GM19023 (cell line): Measurements from ENCODE around the gene MACROD2.

Experiments used
- ATAC-seq: cut with Tn5 transposase; IDR thresholded peaks from one replicate; pipeline ENCODE4 v1.9.1; 2021; ENCODE audit warnings: mild to moderate bottlenecking, moderate library complexity; ENCODE audit not compliant: unreplicated experiment

Gene MACROD2

GRCh38 chr20:15673206-15673605, 1677.9 kb downstream of the MACROD2 start:
- ATAC-seq = no peak

DNA sequence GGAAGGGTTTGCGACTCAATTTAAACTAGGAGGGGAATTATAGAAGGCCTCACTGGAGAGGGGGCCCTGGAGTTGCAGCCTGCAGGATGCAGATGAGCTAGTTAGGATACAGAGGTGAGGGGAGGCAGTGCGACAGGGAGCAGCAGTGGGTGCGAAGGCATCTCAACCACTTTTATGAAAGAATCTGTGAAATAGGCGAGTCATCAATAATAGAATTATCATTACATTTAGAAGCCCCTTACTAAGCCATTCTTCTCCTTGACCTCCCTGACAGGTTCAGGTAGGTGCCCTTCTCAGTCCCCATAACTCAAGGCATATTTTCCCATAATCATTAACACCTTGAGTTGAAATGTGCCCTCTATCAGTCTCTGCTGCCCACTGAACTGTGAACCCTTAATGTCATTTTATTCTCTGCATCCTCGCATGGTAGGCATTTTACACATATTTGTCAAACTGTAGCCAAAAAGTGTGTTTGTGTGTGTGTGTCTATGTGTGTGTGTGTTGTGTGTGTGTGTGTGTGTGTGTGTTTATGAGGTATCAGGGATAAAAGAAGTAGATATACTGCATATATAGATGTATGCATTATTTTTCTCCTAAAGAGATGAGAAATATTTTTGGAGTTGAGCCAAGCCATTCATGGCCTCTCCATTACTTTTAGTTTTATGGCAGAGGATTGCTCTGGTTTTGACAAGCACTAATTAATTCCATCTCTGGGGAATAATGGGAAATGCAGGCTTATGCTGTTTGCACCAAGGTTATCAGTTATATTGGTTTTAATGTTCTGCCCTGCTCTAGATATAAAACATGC, 1679.1 kb downstream of the MACROD2 start:
- ATAC-seq = no peak

DNA sequence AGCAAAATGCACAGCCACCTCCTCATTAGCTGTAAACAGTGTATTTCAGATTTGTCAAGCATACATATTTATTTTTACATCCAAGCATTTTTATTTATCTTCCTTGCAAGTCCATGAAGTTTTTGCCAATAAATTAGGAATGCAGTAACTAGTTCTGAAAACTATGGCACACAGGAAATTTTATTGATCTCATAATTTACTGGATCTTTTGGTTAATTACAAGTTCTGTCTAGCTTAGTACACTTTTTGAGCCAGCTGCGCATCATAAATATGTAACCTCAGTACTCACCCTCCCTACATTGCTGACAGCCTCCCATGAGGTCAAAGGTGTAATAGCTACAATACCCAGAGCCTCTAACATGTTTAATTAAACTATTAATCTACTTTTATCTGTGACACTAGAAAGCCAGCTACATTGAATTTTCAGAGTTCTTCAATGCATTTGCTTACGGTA, 1679.8 kb downstream of the MACROD2 start:
- no peak for ATAC-seq

DNA sequence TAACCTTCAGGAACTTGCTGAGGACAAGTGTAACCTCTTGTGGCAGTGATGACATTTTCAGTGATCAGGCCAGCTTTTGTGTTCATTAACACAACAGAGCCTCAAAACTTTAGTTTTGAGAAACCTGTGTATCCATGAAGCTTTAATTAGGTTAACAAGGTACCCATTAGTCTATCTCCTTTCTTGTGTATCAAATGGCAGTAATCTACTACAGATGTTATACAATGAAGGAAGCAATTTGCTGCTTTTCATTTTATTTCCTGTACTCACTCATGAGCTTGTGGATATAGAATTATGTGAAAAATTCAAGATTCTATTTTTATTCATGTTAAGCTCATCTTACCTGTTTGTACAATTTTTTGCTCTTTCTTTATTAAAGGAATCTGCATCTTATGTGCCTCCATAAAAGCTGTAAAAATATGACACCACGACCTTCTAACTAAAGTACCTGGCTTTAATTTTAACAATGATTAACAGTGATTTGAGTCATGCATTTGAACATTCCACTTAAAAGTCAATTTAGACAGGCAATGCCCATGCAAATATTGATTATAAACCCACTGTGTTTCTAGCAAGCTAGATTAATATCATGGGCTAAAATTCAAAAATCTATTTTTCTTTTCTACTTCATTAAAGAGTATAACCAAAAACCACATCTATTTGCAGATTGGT, 1680.6 kb downstream of the MACROD2 start:
- no peak for ATAC-seq

DNA sequence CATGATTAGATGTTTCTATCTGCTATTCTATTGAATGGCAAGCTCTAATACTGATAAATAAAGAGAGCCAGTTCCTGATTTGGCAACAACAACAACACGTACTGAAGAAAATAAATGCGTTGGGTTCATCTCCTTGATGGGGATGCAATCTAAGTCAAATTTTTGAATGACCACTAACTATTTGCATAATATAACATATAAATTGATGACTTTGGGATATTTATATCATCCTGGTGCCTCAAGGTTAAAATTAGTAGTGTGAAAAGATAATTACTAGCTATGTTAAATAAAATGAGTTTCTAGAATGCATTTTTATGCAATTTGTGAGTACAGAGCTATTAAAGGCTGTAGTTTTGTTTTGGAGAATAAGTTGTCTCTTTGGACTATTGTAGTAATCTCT, 1681.5 kb downstream of the MACROD2 start:
- ATAC-seq = no peak

- ATAC-seq = no peak
These were observed 1687.4 kb downstream of the MACROD2 start for GRCh38 chr20:15682690-15683089.

DNA sequence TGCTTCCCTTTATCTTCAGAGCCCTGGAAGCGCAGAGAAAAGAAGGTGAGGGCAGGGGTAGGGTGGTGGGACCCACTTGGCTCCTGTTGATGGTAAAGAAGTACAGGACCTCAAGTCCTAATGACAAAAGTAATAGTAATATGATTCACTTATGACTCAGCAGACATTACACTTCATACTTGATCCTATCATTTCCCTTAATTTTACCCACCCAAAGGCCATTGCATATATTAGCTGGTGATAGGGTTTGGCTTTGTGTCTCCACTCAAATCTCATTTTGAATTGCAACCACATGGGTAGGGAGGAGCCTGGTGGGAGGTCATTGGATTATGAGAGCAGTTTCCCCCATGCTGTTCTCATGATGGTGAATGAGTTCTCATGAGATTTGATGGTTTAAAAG, 1697.3 kb downstream of the MACROD2 start:
- ATAC-seq = no peak

- no peak for ATAC-seq
These were observed 1704.3 kb downstream of the MACROD2 start for GRCh38 chr20:15699431-15700146.

DNA sequence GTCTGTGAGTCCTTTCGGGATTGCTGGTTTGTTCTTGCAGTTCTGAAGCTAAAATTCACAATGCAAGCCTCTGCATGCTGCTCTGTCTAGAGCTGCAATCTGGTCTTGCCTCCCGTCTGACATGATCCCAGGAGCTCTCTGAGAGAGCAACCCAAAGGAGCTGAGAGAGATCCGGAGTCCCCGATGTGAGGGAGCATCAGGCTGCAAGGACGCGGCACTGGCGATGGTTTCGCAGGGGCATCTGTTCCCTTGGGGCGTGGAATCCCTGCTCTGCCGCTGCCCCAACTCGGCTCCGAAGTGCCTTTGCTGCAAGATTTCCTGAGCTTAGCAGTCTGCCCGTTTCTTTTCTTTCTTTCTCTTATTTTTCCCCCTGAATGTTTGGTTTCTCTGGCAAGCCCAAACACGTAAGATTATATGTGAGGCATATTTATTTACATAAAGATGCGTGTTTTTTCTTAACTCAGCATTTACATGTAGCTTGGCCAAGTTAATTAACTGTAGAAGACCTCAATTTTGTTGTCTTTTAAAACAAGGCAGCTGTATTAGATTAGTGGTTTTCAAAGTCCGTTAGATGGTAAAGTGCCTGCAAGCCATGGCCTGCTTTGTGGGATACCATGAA, 1704.9 kb downstream of the MACROD2 start:
- ATAC-seq = no peak

DNA sequence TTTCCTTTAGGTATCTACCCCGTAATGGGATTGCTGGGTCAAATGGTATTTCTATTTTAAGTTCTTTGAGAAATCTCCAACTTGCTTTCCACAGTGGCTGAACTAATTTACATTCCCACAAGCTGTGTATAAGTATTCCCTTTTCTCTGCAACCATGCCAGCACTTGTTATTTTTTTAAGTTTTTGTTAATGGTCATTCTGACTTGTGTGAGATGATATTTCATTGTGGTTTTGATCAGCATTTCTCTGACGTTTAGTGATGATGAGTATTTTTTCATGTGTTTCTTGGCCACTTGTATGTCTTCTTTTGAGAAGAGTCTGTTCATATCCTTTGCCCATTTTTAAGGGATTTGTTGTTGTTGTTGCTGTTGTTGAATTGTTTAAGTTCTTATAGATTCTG, 1706.8 kb downstream of the MACROD2 start:
- no peak for ATAC-seq

- ATAC-seq = no peak
These were observed 1708.0 kb downstream of the MACROD2 start for GRCh38 chr20:15703171-15703911.

DNA sequence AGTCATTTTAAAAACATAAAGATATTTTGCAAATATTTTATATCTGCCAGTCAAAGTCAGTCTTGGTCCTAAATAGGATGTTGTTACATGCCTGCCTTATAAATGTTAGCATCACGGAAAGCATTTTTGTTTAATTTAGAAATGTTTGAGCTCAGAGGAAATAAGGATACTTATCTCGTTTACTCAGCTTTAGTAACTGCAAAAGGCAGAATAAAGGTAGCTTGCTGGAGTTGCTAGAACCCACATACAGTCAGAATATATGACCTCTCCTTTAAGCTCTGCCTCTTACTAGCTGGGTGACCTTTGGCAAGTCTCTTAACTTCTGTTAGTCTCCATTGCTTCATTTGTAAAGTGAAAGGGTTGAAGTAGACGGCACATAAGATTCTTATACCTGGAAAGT, 1710.7 kb downstream of the MACROD2 start:
- ATAC-seq = no peak

DNA sequence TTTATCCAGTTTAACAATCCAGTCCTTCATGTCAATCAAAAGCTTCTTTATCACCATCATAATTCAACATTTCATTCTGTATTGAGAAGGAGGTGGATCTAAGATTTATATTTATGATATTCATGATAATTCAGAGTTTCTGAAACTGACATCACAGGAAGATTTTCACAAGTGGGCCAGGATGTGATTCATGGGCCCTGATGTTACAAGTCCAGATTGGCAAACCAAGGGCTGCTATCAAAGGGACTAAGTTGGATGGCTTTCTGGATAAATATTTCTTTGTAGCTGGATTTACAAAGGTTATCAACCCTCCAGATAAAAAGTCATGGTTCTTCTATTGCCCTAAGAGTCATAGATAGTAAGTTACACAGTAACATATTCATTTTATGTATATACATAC, 1711.4 kb downstream of the MACROD2 start:
- ATAC-seq = no peak

DNA sequence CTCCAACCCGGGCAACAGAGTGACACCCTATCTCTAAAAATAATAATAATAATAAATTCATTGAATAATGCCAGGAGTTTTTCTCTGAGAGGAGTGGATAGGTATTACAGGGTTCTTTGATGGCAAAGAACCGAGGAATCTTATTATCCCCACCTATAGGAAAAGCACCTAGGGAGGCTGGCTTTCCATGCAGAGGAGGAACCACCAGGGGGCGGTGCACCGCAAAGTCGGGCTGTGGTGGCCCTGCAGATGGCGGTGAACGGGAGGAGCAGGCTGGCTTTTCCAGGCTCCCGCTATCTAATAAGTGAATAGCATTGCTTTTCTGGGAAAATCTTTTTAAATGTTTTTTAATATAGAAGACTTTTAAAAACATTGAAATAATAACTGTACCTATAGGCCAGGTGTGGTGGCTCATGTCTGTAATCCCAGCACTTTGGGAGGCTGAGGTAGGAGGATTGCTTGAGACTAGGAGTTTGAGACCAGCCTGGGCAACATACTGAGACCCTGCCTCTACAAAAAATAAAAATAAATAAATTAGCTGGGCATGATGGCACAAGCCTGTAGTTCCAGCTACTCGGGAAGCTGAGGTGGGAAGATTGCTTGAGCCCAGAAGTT, 1713.8 kb downstream of the MACROD2 start:
- ATAC-seq = peak; percentile 54

DNA sequence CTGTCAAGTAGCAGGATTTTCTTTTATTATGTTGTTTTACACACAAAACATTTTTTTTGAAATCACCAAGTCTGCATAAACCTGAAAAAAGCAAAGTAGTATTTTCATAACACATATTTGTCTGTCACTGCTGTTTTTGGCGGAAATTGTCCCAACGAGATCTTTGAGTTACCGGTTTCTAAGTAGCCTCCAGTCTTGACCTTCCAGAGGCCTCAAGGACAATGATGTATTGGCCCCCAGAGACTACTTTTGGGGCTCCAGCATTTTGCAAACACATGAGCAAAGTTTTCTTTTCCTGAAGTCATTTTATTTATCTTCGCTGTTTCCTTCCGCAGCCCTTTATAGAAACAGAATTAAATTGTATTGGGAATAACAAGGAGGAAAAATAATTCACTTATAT, 1715.3 kb downstream of the MACROD2 start:
- ATAC-seq = no peak

GRCh38 chr20:15711177-15711576, 1715.9 kb downstream of the MACROD2 start:
- no peak for ATAC-seq

DNA sequence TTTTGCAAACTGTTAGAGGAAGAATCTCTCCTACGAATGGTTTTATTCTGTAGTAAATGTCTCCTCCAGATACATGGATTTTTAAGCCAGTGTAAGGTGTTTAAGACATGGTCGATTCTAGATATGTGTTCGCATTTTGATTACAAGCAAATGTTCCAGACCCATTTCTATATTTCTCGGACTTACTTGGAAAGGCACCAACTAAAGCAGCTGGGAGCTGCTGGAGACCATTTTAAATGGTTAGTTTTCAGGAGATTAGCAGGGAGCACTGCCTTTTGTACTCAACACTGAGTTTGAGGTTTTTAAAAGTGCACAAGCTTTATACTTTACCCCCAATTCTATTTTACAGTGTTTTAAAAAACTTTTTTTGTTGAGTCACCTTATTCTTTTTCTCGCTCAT, 1720.9 kb downstream of the MACROD2 start:
- ATAC-seq = no peak

- ATAC-seq = no peak
These were observed 1731.1 kb downstream of the MACROD2 start for GRCh38 chr20:15726416-15726815.

- ATAC-seq = no peak
These were observed 1738.7 kb downstream of the MACROD2 start for GRCh38 chr20:15734052-15734451.

- ATAC-seq = no peak
These were observed 1743.7 kb downstream of the MACROD2 start for GRCh38 chr20:15739035-15739434.
